EL (cell line): ENCODE data around the gene EML1.
A peak's percentile ranks its signal among the peaks of the same experiment; 100 is the strongest.

Experiments used
- DNase-seq: peaks from one replicate; pipeline ENCODE4 v3.0.0-alpha.2; 2016

The EML1 gene

DNA sequence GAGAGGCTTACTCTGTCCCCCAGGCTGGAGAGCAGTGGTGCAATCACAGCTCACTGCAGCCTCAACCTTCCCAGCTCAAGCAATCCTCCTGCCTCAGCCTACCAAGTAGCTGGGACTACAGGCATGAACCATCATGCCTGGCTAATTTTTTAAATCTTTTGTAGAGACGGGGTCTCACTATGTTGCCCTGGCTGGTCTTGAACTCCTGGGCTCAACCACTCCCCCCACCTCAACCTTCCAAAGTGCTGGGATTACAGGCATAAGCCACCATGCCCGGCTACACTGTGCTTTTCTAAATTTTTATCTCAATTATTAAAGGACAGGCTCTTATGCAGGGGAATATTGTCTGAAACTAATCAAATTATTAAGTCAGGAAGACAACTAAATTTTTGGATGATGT, 44.6 kb downstream of the EML1 start:
- no peak for DNase-seq

GRCh38 chr14:99838639-99839134, 45.5 kb downstream of the EML1 start:
- peak; percentile 40 for DNase-seq

DNA sequence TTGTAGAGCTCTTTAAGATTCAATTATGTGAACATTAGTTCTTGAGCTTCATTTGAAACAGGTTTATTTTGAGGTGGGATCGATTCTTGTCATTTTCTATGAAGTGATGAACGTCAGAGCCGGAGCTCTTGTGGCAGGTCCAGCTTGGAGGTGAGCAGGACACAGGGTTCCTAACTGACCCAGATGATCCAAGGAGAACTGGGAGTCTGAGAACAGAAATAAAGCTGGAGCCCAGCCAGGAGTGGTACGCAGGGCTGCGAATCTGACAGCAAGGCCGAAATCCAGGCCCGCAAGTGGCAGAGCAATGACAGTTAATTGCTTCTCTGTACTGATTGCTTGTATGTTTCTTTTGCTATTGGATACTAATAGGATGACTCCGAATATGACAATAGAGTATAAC, 46.5 kb downstream of the EML1 start:
- DNase-seq, result no peak

DNA sequence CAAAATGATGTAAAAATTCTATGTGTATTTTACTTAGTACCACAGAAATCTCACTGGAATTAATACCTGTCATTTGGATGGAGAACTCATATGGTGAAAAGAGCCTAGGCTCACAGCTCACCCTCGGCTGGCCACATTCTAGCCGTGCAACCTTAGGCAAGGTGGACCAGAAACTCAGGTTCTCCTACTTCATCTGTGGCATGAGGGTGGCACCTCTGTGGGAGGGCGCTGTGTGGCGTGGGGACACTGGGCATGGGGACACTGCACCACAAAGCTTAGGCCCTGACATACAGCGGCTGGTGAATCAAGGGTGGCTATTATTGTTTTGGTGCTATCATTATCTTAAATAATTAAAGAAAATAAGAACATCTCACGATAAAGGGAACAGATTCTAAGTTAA, 47.1 kb downstream of the EML1 start:
- no peak for DNase-seq

DNA sequence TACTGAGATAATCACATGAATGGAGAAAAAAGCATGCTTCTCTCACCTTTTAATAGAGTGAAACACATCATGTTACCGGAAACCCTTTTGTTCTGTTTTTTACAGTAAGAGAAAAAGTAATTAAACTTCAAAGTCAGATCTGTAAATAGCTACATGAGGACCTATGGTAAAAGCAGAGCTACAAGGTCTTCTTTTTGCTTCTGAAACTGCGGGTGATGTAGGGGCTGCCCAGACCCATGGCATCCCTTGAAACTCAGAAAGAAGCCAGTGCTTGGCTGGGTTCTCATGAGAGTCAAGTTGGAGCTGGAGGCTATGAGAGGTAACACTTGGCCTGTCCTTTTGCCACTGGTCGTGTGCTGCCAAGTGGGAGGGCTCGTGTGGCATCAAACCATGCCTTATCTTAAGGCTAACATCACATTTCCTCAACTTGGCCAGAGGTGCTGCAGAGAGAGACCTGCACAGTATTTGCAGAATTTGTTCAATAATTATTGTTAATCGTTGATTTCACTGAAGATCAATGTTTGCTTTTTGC, 47.6 kb downstream of the EML1 start:
- no peak for DNase-seq

GRCh38 chr14:99841436-99842071, 48.3 kb downstream of the EML1 start:
- DNase-seq, result no peak

GRCh38 chr14:99842141-99842540, 48.9 kb downstream of the EML1 start:
- DNase-seq, result no peak

GRCh38 chr14:99846808-99847207, 53.6 kb downstream of the EML1 start:
- DNase-seq, result no peak

DNA sequence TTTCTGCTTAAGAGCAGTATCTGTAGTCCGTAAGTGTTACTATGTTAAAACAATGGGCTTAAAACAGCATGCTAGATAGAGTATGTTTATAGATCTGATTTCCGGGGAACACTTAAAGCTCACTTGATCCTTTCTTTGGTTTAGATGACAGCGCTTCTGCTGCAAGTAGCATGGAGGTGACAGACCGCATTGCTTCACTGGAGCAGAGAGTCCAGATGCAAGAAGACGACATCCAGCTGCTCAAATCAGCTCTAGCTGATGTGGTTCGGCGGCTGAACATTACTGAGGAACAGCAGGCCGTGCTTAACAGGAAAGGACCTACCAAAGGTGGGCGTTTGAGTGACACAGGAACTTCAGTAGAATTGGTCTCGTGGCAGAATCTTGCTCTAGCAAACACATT, 57.5 kb downstream of the EML1 start:
- no peak for DNase-seq

GRCh38 chr14:99852578-99852977, 59.4 kb downstream of the EML1 start:
- DNase-seq, result no peak

- DNase-seq, result peak; percentile 6
Observed at GRCh38 chr14:99853206-99853605, 60.0 kb downstream of the EML1 start.

- DNase-seq, result no peak
Observed at GRCh38 chr14:99854831-99855230, 61.6 kb downstream of the EML1 start.

DNA sequence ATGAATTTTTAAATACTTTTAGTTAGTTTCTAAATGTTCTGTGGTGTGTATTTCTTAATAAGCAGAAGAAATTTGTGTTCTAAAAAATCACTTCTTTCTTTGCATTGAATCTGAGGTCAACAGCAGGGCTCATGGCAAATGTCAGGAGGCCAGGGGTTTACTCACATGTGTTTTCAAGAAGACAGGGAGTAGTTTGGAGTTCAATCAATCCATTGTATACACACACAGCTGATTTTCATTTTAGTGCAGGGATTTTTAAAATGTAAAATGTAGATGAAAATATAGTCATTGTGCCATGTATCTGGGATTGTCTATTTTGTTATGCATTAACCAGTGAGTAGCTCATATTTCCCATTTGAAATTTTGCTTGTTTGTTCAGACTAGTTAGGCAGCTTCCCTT, 62.1 kb downstream of the EML1 start:
- no peak for DNase-seq

DNA sequence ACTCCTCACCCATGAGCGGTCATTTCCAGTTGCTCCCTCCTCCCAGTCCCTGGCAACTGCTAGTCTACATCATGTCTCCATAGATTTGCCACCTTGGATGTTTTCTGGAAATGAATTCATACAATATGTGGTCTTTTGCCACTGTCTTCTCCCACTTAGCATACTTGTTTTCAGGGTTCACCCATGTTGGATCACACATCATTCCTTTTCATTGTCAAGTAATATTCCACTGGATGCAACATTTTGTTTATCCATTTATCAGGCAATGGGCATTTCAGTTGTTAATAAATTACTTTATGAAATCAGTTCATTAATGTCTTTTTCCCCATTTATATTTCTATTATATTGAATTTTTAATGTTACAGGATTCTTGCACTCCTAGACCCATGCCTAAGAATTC, 64.3 kb downstream of the EML1 start:
- no peak for DNase-seq

GRCh38 chr14:99860219-99860618, 67.0 kb downstream of the EML1 start:
- DNase-seq, result no peak

GRCh38 chr14:99862136-99862535, 68.9 kb downstream of the EML1 start:
- peak; percentile 75 for DNase-seq

DNA sequence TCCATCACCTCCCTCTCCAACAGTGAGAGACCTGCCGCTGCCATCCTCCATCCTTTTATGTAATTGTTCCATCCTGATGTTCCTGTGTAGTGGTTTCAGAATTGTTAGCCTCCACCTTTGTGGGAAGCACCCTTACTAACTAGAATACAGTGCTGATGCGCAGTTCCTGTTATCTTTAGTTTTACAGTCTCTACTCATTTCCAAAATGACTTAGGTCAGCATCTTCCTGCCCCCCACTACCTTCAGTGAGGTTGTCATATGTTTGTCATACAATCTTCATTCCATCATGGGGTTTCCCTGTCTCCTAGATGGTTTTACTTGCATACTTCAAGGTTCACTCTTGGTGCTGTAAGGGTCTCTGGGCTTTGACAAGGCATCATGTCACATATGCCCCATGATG, 69.8 kb downstream of the EML1 start:
- no peak for DNase-seq

DNA sequence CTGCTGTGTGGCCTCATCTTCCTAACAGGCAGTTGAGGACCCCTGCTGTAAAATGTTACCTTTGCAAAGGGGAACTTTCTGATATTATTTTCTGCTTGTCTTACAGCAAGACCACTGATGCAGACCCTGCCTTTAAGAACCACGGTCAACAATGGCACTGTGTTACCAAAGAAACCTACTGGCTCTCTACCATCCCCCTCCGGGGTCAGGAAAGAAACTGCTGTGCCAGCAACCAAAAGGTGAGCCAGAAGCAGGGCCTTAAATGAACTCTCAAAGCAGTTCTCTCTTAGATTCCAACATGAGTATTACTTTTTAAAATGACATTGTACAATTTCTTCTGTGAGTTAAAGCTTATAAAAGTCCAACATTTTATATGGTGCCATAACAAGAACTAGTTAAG, 72.2 kb downstream of the EML1 start:
- no peak for DNase-seq

DNA sequence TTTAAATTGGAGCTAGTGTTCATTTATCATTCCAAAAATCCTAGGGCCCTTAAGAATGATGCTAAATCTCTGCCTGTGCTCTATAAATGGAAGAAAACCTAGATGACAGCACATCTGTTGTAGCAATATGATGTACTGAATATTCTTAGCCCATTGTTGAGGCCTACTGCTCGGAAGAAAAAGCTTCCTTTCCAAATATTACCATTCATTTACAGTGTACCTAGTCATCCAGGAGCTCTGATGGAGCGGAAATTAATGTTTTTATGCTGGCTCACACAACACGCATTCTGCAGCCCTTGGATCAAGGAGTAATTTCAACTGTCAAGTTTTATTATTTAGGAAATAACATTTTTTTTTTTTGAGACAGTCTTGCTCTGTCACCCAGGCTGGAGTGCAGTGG, 77.4 kb downstream of the EML1 start:
- DNase-seq, result no peak

DNA sequence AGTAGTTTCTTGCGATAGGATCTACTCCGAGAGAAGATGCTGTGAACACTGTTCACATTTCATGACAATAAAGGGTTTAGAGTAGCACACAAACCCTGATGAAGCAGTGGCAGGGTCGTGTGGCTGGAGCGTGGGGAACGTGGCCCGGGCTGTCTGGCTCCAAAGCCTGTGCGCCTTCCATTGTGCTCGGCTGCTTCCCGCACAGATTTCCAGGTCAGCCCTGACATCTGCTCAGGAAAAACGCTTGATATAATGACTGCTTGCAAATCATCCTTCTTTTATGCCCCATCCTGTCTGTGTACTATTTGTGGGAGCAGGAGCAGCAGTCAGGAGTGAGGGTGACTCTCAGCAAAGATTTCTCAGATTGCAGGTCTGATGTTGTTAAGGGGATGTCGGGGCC, 78.6 kb downstream of the EML1 start:
- no peak for DNase-seq

DNA sequence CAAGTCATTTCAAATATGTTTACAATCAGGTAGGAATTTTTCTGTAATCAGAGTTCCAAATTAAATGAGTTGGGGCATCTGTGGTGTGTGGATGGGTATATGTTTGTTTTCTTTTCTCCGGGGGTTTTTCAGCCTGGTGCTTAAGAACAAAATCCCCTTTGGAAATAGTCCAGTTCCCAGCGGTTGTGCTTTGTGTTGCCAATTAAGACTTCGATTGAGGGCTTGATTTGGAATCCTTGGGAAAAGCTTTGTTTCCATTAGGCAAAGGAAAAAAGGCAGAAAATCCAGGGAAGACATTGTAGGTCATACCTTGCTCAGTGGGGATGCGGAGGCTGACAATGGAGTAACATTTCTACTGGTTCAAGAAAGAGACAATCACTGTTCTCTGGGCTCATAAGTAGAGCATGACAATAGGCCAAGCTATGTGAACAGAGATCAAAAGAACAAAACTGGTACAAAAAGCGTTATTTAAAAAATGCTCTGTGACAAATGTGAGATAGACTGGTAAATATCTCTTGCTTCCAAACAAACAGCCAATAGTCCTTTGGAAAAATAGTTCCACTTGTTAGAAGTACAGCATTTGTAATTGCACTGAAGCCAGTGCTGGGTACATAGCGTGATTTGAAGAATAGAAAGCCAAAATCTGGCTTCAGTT, 79.7 kb downstream of the EML1 start:
- DNase-seq, result no peak

DNA sequence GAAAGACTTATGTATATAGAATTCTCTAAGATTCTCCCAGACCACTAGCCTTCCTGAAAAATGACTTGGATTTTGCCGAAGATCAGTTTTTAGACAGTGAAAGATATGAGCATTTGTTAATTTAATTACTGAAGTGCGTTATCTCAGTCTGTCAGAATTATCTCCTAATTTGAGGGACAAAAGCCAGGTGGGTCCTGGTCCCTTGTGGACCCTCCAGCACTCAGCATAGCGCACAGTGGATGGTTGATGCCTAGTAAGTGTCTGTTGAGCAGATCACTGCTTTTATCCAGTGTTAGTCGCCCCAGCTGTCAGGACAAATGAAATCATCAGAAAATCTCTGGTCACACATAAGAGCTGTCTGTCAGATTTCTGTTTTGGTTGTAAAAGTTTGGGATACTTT, 80.4 kb downstream of the EML1 start:
- DNase-seq, result no peak

DNA sequence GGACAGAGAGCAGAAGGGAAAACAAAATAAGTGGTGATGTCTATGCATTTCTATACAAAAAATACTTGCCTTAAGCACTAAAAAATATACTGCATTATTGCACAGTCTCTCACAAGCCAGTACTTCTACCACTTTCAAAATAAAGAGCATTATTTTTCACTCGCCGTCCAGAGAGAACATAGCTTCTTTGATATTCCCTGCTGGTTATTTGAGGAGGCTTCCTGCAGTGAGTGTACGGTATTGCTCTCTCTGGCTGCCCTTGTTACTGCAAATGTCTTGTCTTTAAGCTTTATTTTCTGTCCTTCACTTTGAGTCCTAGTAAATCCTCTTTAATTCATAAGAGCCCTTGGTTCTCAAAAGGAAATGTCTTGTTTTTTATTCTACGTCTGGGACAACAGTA, 81.1 kb downstream of the EML1 start:
- no peak for DNase-seq

- no peak for DNase-seq
Observed at GRCh38 chr14:99875421-99875820, 82.2 kb downstream of the EML1 start.

DNA sequence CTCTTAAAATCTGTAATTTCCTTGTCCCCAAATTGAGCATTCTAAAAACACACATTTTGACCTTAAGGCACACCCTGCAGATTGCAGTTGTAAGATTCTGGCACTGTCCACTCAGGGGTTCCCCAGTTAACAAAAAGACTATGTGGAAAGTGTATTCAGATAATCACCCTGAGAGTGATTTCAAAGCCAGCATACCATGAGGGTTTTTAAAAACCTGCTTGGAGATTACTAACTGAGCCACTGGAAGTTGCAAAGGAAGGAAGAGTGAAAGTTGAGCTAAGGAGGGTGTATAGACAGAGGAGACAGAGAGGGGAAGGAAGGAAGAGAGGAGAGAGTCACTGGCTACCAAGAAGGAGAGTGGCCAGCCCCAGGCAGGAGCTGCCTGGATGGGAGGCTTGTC, 82.6 kb downstream of the EML1 start:
- DNase-seq, result no peak
